CD14-positive monocyte (primary cell): Measurements from ENCODE around the gene TARS1. TPM values are rescaled to one million over a fixed set of nuclear protein-coding genes. Genes with fewer than 3 reads are reported as not detected.

Source experiments
- DNase-seq, 3 donors: peaks; one replicate each; pipeline ENCODE4 v3.0.0-alpha.2; 2011 to 2022
- H2AFZ ChIP-seq: 2 replicates; pipeline ENCODE4 v1.6.0; 2012; ENCODE audit warnings: mild to moderate bottlenecking, low read depth, low read length, inconsistent platforms; ENCODE audit not compliant: insufficient read depth, poor library complexity, severe bottlenecking
- H3K27ac ChIP-seq, 2 donors: 1 replicate in 1 of 2; 2 replicates in 1 of 2; pipeline ENCODE4 v1.5.1; 2012 to 2013; ENCODE audit warnings: low read length in 2 of 2, control low read depth in 1 of 2, inconsistent platforms in 1 of 2, low read depth in 1 of 2, mild to moderate bottlenecking in 1 of 2
- H3K27me3 ChIP-seq, 2 donors: one replicate each; pipeline versions ENCODE4 v1.6.0 to v1.6.1; 2011 to 2013; ENCODE audit warnings: low read length in 2 of 2; ENCODE audit not compliant: control insufficient read depth in 2 of 2, insufficient read depth in 2 of 2
- H3K36me3 ChIP-seq, 2 donors: replicated peaks in 1 of 2; 1 replicate in 1 of 2; 2 replicates in 1 of 2; pipeline versions ENCODE4 v1.5.1 to v1.6.1; 2012 to 2013; ENCODE audit warnings: low read length in 2 of 2, control low read depth in 1 of 2, inconsistent platforms in 1 of 2, mild to moderate bottlenecking in 1 of 2; ENCODE audit not compliant: insufficient read depth in 2 of 2, control insufficient read depth in 1 of 2
- H3K4me1 ChIP-seq, 2 donors: 1 replicate in 1 of 2; 2 replicates in 1 of 2; pipeline versions ENCODE4 v1.5.1 to v1.6.1; 2012 to 2013; ENCODE audit warnings: low read length in 2 of 2, control low read depth in 1 of 2, inconsistent platforms in 1 of 2, mild to moderate bottlenecking in 1 of 2, moderate library complexity in 1 of 2; ENCODE audit not compliant: insufficient read depth in 2 of 2, control insufficient read depth in 1 of 2
- H3K4me2 ChIP-seq: replicated peaks from 2 replicates; pipeline ENCODE3; 2012; ENCODE audit warnings: low read length, moderate library complexity, mild to moderate bottlenecking; ENCODE audit not compliant: poor library complexity, severe bottlenecking; ENCODE audit errors: extremely low read depth
- H3K4me3 ChIP-seq, 3 experiments: fragments of 200-600 bp in 1 of 3; sonication (generic) in 1 of 3; replicated peaks in 1 of 3; 1 replicate in 2 of 3; 2 replicates in 1 of 3; pipeline ENCODE4 v1.5.1; 2011 to 2013; ENCODE audit warnings: low read length in 3 of 3, mild to moderate bottlenecking in 3 of 3, control low read depth in 2 of 3, low read depth in 2 of 3, inconsistent platforms in 1 of 3, moderate library complexity in 1 of 3
- H3K79me2 ChIP-seq: 2 replicates; pipeline ENCODE4 v1.6.0; 2012; ENCODE audit warnings: mild to moderate bottlenecking, control low read depth, inconsistent platforms, low read length, moderate library complexity; ENCODE audit not compliant: insufficient read depth
- H3K9ac ChIP-seq: 2 replicates; pipeline ENCODE4 v1.6.0; 2017; ENCODE audit warnings: low read length, mild to moderate bottlenecking; ENCODE audit not compliant: insufficient read depth, poor library complexity, severe bottlenecking
- H3K9me3 ChIP-seq, 2 donors: replicated peaks in 1 of 2; 1 replicate in 1 of 2; 2 replicates in 1 of 2; pipeline versions ENCODE4 v1.5.1 to v1.6.1; 2012 to 2013; ENCODE audit warnings: low read length in 2 of 2, control low read depth in 1 of 2; ENCODE audit not compliant: control insufficient read depth in 1 of 2, insufficient read depth in 1 of 2
- H4K20me1 ChIP-seq: 2 replicates; pipeline ENCODE4 v1.6.0; 2012; ENCODE audit warnings: mild to moderate bottlenecking, low read length, control low read depth, moderate library complexity; ENCODE audit not compliant: insufficient read depth
- H3K27ac Mint-ChIP-seq, 7 donors: one replicate each; pipeline ENCODE4 v1.8.0; 2020; ENCODE audit warnings: mild to moderate bottlenecking in 7 of 7, mixed read lengths in 7 of 7, moderate library complexity in 6 of 7, inconsistent platforms in 2 of 7
- H3K27me3 Mint-ChIP-seq, 3 donors: one replicate each; pipeline ENCODE4 v1.8.0; 2021 to 2022; ENCODE audit warnings: low read depth in 3 of 3, mild to moderate bottlenecking in 3 of 3, mixed read lengths in 3 of 3, moderate library complexity in 3 of 3, inconsistent platforms in 1 of 3
- H3K36me3 Mint-ChIP-seq, 2 donors: one replicate each; pipeline ENCODE4 v1.8.0; 2020; ENCODE audit warnings: mixed read lengths in 2 of 2, inconsistent platforms in 1 of 2, mild to moderate bottlenecking in 1 of 2
- H3K4me1 Mint-ChIP-seq: one replicate; pipeline ENCODE4 v1.8.0; 2020; ENCODE audit warnings: mild to moderate bottlenecking, mixed read lengths
- H3K4me3 Mint-ChIP-seq, 2 donors: one replicate each; pipeline ENCODE4 v1.8.0; 2020; ENCODE audit warnings: mild to moderate bottlenecking in 2 of 2, mixed read lengths in 2 of 2, moderate library complexity in 1 of 2
- H3K9me3 Mint-ChIP-seq, 7 donors: one replicate each; pipeline ENCODE4 v1.8.0; 2020 to 2022; ENCODE audit warnings: mixed read lengths in 7 of 7, mild to moderate bottlenecking in 6 of 7, moderate library complexity in 6 of 7, inconsistent platforms in 2 of 7
- WGBS: methylation state at CpG from one replicate; pipeline ENCODE4 v1.1.5; 2013; ENCODE audit warnings: missing lambda C conversion rate; ENCODE audit not compliant: insufficient coverage; 5-methylcytosine and 5-hydroxymethylcytosine counted together
- intact Hi-C, 2 donors: fragments of 100-400 bp; cut with micrococcal nuclease; formaldehyde crosslinking; loops; one replicate each; pipeline versions ENCODE4 v1.15.0 to v1.15.1; 2023
- polyA plus RNA-seq, 3 donors: library from polyadenylated mRNA; depleted of rRNA in 1 of 3; unstranded in 2 of 3; stranded (reverse) in 1 of 3; fragments of 300-500 nt in 2 of 3; fragments of >200 nt in 1 of 3; fragmentation: Illumina TruSeq in 2 of 3; gene quantifications; 1 replicate in 2 of 3; 2 replicates in 1 of 3; pipeline ENCODE4 v1.2.3, GENCODE V29; 2012 to 2021
- TF ChIP-seq, protein P1 (sequence below): fragments of 200-600 bp; IDR thresholded peaks from one replicate; pipeline ENCODE4 v1.8.0; 2022; ENCODE audit warnings: antibody characterized with exemption, mild to moderate bottlenecking

TARS1 gene
- polyA plus RNA-seq, 3 donors, result 10.6 to 47.8 (median 39.8) TPM

DNA sequence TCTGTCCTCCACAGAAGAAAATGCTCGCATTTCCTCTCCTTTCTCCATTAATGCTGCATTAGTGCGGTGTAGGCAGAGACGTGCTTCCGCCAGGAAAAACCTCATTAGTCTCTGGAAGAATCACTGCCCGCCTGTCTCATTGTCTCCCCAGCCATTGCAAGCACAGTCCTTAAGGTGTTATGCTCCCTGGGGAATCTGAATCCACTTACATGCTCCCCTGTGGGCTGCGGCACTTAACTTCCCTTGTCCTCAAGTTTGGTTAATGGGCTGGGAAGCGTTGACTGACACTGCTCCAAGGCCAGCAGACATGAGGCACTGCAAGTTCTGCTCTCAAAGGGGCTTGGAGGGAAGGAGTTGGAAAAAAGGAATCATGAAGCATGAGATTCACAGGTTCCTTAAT lies 41.6 kb downstream of the TARS1 start:
- H3K9ac ChIP-seq, result no peak overlapping the region
- H3K4me2 ChIP-seq, result no peak overlapping the region
- H3K9me3 ChIP-seq, result no peaks in the 10 kb centered on the region
- no peak overlapping the region for H3K27ac ChIP-seq
- Mint-ChIP-seq H3K27me3 (peaks cover 0 to 2% (median 0%) of the 10 kb centered on the region in 3 donors), H3K4me1 (no peaks in the 10 kb centered on the region), H3K27ac (peak overlapping the region in 1 of 7 donors; percentile 3), H3K9me3 (peaks cover 0 to 1% (median 0%) of the 10 kb centered on the region in 7 donors), H3K4me3 (no peak overlapping the region), H3K36me3 (peaks cover 7 to 11% of the 10 kb centered on the region in 2 donors)
- H3K27me3 ChIP-seq, result no peaks in the 10 kb centered on the region
- H3K36me3 ChIP-seq, result no peaks in the 10 kb centered on the region
- no peak overlapping the region for H2AFZ ChIP-seq
- no peaks in the 10 kb centered on the region for H3K4me1 ChIP-seq
- intact Hi-C loops, result no loop called here
- no peak for DNase-seq
- no peak overlapping the region for H3K4me3 ChIP-seq
- TF ChIP-seq, protein P1, sequence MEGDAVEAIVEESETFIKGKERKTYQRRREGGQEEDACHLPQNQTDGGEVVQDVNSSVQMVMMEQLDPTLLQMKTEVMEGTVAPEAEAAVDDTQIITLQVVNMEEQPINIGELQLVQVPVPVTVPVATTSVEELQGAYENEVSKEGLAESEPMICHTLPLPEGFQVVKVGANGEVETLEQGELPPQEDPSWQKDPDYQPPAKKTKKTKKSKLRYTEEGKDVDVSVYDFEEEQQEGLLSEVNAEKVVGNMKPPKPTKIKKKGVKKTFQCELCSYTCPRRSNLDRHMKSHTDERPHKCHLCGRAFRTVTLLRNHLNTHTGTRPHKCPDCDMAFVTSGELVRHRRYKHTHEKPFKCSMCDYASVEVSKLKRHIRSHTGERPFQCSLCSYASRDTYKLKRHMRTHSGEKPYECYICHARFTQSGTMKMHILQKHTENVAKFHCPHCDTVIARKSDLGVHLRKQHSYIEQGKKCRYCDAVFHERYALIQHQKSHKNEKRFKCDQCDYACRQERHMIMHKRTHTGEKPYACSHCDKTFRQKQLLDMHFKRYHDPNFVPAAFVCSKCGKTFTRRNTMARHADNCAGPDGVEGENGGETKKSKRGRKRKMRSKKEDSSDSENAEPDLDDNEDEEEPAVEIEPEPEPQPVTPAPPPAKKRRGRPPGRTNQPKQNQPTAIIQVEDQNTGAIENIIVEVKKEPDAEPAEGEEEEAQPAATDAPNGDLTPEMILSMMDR, result no peak
- no peaks in the 10 kb centered on the region for H4K20me1 ChIP-seq
- WGBS, result 98% methylated on average over 7 of the region's 7 CpGs
- no peaks in the 10 kb centered on the region for H3K79me2 ChIP-seq

- Histone ChIP-seq H3K9me3 (peaks cover 0 to 6% of the 10 kb centered on the region in 2 donors), H3K27ac (no peak overlapping the region), H3K27me3 (no peaks in the 10 kb centered on the region), H3K4me2 (no peak overlapping the region), H4K20me1 (no peaks in the 10 kb centered on the region), H3K9ac (no peak overlapping the region), H2AFZ (no peak overlapping the region), H3K4me1 (no peaks in the 10 kb centered on the region), H3K36me3 (no peaks in the 10 kb centered on the region), H3K79me2 (no peaks in the 10 kb centered on the region), H3K4me3 (no peak overlapping the region)
- no peak for DNase-seq
- Mint-ChIP-seq H3K27me3 (peaks cover 2 to 5% (median 3%) of the 10 kb centered on the region in 3 donors), H3K36me3 (peaks cover 0 to 2% of the 10 kb centered on the region in 2 donors), H3K4me3 (no peak overlapping the region), H3K27ac (no peak overlapping the region), H3K9me3 (peaks cover 0 to 10% (median 6%) of the 10 kb centered on the region in 7 donors), H3K4me1 (no peaks in the 10 kb centered on the region)
- intact Hi-C loops, result no loop called here
- WGBS, result no CpG with 5 or more reads among the region's 3 CpGs
- TF ChIP-seq, protein P1, result no peak
Measured at GRCh38 chr5:33487236-33487635, 46.5 kb downstream of the TARS1 start.
